C4-2B (cell line): Measurements from ENCODE around the gene NECAB2.

Source experiments
- CTCF ChIP-seq: fragments of 450-650 bp; conservative IDR thresholded peaks from 2 replicates; pipeline ENCODE4 v1.5.1; 2017; ENCODE audit warnings: mild to moderate bottlenecking
- ZFX ChIP-seq: fragments of 450-650 bp; IDR thresholded peaks from 2 replicates; pipeline ENCODE4 v1.6.1; 2017

GRCh38 chr16:83937922-83938885, 29.8 kb upstream of the NECAB2 start:
- no peak for TF ChIP-seq CTCF
- TF ChIP-seq ZFX = no peak
